ENCODE results near the gene NUMB.

Gene NUMB

DNA sequence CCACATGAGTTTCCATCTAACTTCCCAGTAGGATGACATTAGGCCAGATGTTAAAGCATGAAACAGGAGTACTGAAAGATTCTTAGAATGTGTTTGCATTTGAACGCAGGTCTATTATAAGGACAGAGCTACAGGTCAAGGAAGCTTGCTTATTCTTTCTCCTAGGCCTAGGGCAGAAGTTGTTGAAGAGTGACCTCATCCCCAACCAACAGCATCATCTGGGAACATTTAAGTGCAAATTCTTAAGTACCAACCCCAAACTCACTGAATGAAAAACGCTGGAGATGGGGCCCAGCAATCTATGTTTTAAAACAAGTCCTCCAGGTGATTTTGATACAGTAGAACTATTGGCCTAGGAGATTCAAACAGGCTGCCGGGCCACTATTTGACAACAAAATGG, 168.6 kb downstream of the NUMB start:
- DNase-seq (ENCODE audit: low read depth), result no peak

DNA sequence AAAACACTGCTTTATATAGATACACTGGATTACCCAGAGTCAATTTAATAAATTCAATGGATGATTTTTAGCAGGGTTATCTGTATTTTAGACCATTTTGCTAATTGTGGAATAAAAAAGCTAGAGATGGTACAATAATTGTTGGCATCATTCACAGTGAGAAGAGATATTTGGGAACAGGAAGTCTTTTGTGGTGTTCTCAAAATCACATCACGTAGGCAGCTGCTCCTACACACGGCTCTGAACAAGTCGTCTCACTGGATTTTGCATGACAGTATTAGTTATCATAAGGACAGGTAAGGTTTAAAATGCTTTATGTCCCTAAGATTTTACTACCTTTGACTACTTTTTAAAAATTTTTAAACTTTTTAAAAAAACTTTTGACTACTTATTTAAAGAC, 169.0 kb downstream of the NUMB start:
- DNase-seq (ENCODE audit: low read depth), result no peak

DNA sequence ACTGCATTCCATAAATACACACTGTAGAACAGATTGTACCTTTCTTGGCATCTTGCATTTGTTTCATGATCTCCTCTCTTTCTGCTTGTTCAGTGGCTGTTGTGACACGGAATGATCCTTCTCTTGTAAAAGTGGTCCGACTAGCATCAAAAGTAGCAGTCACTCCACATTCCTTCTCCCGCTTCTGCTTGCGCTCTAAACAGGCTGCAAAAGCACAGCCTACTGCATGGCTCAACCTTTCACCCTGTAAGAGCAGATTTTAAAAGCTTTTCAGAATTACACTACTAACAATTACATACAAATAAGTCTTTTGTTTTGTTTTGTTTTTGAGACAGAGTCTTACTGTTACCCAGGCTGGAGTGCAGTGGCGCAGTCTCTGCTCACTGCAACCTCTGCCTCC, 171.3 kb downstream of the NUMB start:
- DNase-seq (ENCODE audit: low read depth), result no peak

DNA sequence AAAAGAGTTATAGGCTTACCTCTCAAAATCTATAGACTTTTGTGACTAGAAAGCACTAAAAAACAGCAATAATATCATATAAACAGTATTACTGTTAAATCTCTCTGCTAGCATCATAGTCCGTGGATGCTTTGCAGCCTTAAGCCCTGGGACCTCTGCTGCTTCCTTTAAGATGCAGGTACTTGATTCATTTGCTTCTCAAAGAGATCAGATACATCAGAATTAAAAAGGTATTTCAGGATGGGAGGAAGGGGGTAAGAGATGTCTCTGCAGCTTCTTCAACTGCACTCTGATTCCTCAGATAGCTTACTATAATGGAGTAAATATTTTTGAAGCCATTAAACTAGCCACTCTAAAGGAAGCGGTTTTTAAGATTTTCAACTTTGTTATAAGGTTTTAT, 171.7 kb downstream of the NUMB start:
- no peak for DNase-seq (ENCODE audit: low read depth)

DNA sequence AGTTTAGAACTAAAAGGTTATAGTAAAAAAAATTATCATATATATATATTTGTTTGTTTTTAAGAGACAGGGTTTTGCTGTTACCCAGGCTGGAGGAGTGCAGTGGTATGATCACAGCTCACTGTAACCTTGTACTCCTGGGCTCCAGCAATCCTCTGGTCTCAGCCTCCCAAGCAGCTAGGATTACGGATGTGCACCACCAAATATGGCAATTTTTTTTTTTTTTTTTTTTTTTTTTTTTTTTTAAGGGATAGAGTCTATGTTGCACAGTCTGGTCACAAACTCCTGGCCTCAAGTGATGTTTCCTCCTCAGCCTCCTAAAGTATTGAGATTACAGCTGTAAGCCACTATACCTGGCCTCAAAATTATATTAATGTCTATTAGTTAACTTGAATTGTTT, 172.4 kb downstream of the NUMB start:
- DNase-seq (ENCODE audit: low read depth), result no peak

DNA sequence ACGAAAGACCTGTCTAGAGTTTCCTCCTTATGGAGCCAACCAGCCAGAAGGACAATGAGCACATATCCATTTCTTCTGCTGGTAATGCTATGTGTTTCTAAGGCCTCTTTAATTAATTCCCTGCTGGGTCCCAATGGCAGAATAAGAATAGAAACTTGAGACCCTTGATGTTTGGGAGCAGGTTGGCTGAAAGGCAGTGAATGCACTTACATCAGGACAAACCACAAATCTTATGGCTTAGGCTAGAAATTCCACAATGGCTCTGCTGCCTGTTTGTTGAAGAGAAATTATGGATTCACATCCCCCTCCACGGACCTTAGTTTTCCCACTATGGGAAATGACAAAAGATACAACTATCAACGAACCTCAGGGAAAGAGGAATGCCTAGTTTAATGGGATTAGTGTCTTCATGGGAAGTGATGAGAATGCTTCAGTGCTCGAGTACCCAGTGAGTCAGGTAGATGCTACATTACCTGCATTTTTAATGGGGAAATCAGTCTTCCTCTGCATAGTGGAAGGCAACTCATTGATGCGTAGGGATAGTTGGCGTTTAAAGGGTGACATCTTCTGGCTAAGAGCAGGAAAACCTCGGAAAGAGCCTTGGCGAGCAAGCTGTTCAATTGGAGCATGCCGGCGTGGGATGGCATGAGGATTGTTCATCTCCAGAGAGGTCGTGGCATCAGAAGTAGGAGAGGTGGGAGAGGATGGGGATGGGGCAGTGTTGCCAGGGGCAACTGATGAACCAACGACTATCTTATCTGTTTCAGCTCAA, 174.6 kb downstream of the NUMB start:
- DNase-seq (ENCODE audit: low read depth), result no peak

DNA sequence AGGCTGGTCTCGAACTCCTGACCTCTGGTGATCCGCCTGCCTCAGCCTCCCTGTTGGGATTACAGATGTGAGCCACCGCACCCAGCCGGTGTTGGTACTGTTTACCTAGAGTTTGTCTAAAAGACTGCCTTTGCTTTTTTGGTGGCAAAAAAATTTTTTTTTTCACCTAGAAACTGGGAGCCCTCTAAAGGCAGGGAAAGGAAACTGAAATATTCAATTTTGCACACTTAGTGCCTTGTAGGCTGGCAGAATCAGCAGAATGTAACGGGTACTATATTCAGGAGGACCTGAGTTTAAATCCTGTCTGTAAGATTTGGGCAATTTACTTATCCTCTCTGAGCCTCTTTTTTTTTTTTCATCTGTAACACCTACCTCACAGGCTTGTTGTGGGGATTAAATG, 177.4 kb downstream of the NUMB start:
- DNase-seq (ENCODE audit: low read depth), result no peak

DNA sequence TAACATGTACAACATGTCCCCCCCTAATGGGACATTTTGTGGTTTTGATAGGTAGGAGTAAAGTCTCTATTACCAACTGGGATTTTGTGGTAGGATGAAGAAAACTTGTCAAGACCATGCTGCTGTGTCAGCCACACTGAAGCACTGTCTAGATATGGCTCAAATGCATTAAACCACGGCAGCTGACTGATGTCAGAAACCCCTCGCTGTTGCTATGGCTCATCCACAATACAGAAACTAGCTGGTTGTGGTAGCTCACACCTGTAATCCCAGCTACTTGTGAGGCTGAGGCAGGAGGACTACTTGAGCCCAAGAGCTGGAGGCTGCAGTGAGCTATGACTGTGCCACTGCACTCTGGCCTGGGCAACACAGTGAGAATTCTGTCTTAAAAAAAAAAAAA, 181.0 kb downstream of the NUMB start:
- DNase-seq (ENCODE audit: low read depth), result no peak

DNA sequence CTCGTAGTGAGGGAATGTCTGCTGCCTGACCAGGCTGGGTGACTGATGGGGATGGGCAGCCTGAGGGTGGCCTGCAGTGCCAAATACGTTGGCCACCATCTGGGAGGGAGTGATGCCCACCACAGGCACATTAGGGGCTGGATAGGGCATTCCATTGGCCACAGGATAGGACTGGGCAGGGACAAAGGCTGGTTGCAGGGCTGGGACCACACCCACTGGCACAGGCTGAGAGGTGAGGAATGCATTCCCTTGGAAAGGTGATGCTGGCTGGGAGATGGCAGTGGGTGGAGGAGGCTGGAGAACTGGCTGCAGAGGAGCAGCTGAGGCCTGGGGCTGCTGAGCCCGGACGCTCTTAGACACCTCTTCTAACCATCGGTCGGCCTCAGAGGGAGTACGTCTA, 181.5 kb downstream of the NUMB start:
- DNase-seq (ENCODE audit: low read depth), result no peak

DNA sequence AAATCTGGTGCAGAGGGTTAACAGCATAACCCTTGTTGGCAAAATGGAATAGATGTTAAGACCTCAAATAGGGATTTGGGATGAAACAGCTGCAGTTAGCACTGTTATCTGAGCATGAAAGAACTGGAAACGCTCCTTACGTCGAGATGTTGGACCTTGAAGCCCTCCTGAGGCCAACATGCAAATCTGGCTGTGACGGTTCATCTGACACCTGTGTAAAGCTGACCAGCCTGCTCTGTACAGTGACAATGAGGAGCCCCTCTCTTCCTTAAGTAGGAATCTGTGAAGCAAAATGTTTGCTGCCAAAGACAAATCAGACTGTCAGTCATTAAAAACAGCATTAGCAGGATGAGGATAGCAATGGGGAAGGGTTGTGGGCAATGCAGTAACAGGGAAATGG, 184.5 kb downstream of the NUMB start:
- no peak for DNase-seq (ENCODE audit: low read depth)

DNA sequence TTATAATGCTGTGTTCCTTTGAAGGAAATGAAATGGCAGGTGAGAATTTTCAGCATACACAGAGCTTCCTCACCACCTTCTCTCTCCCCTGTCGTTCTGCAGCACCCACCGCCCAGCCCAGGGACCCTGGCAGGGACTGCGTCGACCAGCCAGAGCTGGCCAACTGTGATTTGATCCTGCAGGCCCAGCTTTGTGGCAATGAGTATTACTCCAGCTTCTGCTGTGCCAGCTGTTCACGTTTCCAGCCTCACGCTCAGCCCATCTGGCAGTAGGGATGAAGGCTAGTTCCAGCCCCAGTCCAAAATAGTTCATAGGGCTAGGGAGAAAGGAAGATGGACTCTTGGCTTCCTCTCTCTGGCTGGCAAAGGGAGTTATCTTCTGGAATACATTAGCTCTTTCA, 186.0 kb downstream of the NUMB start:
- no peak for DNase-seq (ENCODE audit: low read depth)

DNA sequence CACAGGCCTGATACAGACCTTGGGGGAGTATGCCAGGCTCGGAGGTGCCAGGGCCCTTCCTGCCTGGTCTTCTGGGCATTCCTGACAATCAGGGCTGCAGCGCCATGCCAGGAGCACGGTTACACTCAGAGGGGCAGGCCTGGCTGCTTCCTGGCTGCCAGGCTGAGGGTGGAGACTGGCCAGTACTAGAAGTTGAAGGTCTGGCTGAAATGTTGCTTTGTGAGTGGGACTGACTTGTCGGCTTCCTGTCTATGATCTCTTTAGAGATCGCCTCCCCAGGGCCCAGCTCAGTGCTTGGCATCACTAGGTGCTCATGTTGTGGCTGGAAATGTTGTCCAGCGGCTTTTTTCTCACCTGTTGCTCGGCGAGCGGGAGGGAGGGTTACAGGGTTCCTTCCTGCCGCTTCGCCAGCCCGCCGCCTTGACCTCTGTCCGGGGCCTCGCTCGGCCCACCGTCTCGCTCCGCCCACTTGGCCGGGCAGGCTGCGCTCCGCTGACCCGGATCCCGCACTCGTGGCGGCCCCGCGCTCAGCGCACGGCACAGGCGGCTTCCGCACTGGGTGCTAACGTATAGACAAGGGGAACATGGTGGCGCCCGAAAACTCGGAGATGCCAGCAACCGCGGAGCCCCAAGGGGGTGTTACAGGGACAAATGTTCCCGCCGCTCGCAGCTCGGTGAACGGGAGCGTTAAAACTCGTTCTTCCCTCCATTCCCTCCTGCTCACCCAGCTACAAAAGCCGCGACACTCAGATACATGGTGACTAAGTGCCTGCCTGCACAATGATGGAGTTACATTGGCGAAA, 188.4 kb downstream of the NUMB start:
- DNase-seq (ENCODE audit: low read depth), result no peak

DNA sequence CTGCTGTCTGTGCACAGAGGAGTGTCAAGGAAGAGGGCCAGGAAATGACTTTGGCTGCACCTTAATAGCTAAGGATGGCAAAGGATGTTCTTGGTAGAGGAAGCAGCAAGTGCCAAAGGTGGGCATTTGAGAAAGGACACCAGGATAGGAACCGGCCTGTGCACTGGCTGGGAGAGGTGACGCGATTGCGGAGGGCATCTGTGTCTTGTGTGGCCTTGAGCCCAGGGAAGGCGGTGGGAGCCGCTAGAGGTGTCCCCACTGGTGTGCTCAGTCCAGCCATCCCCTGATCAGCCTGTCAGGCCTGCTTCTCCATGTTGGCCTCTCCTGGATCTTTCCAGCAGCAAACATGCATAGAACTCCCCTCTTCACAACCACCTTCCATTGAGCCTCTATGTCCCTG, 190.9 kb downstream of the NUMB start:
- DNase-seq (ENCODE audit: low read depth), result no peak

DNA sequence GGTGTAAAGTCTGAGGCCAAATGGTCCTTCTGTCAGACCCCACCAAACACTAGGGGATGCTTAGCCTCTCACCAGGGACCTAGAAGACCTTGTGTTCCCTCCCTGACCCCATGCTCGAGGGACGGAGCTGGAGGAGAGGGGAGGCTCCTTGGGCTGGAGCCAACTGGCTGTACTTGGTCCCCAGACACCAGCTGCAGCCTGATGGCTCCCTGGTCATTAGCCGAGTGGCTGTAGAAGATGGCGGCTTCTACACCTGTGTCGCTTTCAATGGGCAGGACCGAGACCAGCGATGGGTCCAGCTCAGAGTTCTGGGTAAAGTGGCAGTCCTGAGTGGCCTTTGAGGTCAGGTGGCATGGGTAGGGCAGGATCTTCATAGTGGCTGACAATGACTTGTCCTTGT, 192.0 kb downstream of the NUMB start:
- DNase-seq (ENCODE audit: low read depth), result no peak

DNA sequence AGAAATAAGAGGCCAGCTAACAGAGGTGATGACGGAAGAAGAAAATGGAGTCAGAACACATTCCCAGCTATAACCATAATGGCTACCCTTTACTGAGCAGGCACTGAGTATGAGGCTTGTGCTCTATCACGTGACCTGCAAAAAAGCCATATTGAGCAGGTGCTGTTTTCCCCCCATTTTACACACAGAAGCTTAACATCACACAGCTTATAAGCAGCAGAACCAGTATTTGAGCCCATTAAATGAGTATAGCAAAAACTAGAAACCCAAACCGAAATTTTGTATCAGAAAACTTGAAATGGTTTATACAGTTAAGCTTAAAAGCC, 192.7 kb downstream of the NUMB start:
- no peak for DNase-seq (ENCODE audit: low read depth)

DNA sequence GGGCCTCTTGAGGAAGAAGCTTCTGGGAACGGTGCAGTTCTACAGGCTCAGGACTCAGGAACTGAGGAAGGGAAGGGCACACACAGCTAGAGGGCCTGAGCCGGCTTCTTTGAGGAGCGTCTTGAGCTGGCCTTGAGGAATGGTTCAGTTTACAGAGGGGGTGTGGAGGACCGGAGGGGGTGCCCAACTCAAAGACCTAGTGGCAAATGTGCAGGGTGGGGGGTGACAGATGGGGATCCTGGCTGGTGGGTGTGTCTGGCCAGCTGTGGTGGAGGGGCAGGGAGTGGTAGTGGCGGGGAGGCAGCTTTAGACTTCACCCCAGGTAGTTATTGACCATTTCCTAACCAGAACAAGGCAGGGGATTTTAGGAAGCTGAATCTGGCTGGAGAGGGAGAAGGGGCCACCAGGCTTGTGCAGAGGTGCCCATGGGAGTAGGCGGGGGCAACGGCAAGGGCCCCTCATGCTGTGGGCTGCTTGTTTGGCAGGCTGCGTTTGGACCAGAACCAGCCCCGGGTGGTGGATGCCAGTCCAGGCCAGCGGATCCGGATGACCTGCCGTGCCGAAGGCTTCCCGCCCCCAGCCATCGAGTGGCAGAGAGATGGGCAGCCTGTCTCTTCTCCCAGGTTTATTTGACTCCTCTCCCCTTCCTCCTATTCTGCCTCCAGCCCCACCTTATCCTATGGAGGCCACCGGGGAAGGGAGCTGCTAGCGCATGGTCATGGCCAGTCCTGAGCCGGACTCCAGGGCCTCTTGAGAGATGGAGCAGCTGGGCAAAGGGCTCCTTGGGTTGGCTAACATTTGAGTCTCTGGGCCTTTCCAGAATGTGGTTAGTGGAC, 193.2 kb downstream of the NUMB start:
- no peak for DNase-seq (ENCODE audit: low read depth)

DNA sequence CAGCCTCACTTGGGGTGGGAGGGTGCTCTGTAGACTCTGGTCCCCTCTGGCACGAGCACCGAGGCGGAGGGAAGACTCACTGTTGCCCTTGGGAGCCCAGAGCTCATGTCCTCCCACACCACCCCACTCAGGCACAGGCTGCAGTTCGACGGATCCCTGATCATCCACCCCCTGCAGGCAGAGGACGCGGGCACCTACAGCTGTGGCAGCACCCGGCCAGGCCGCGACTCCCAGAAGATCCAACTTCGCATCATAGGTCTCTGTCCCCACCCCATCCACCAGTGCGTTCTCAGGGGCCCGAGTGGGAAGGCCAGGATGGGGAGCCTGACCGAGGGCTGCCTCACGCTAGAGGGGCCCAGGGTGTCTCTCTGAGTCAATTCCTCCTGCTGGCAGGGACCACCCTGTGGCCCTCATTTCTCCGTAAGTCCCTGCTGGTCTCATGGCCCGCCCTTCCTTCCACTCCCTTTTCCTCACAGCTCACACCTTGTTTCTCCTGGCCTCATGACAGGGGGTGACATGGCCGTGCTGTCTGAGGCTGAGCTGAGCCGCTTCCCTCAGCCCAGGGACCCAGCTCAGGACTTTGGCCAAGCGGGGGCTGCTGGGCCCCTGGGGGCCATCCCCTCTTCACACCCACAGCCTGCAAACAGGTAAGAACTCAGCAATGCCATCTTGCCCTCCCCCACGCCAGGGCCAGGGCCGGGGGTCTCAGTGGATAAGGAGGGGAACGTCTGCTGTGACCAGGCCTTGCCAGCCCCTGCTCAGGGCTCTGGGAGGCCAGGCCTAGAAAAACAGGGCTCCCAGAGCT, 194.1 kb downstream of the NUMB start:
- no peak for DNase-seq (ENCODE audit: low read depth)

DNA sequence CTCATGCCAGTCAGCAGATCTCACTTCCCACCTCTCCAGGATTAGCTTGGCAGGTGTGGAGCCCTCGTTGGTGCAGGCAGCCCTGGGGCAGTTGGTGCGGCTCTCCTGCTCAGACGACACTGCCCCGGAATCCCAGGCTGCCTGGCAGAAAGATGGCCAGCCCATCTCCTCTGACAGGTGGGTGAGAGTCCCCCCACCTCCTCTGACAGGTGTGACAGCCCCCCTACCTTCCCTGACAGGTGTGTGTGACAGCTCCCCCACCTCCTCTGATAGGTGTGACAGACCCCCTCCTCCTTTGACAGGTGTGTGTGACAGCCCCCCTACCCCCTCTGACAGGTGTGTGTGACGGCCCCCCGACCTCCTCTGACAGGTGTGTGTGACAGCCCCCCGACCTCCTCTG, 194.7 kb downstream of the NUMB start:
- no peak for DNase-seq (ENCODE audit: low read depth)

DNA sequence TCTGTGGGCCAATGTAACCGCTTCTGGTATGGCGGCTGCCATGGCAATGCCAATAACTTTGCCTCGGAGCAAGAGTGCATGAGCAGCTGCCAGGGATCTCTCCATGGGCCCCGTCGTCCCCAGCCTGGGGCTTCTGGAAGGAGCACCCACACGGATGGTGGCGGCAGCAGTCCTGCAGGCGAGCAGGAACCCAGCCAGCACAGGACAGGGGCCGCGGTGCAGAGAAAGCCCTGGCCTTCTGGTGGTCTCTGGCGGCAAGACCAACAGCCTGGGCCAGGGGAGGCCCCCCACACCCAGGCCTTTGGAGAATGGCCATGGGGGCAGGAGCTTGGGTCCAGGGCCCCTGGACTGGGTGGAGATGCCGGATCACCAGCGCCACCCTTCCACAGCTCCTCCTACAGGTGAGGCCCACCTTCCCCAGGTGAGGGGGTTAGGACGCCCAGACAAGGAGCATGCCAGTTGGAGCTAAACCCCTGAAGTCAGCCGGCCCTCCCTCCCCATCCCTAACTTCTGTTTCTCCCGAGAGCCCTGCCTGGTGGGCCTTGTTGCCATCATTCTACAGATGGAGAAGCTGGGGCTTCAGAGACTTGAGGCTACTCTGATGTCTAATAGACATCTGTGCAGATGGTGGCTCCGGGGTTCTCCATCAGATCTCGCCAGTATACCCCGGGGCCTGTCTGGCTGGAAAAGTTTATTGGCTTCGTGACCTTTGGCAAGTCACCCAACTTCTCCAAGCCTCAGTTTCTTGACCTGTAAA, 195.7 kb downstream of the NUMB start:
- DNase-seq (ENCODE audit: low read depth), result no peak

DNA sequence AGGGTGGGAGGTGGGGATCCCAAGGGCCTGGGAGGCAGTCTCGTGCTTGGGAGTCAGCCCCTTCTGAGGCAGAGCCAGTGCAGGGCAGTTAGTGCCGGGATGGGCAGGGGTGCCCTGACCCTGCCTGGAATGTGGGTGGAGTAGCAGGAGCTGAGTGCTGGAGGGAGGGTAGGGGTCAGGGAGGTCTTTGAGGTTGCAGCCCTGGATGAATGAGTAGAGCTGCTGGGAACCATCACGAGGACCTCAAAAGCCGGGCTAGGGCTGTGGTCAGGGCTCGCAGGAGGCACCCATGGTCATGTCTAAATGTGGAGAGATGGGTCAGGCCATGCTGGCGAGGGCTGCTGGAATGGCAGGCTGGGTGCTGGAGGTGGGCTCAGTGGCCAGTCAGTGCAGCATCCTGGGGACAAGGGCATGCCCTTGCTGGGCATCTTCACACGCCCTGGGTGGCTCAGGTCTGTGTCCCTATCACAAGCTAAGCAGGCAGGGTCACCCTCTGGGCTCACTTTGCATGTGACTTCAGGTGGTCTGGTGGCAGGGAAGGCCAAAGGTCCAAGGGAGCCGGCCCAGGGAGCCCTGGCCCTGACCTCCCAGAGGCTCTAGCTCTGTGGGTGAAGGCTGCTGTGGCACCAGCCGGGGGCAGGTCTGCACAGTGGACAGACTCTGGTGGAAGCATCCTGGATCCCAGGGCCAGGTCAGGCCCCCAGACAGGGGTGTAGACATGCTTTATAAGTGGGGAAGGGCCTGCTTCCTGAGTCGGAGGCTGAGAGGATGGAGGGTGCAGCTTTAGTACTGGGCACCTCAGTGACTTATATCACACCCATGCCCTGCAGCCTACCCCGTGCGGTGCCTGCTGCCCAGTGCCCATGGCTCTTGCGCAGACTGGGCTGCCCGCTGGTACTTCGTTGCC, 196.6 kb downstream of the NUMB start:
- no peak for DNase-seq (ENCODE audit: low read depth)
